OCI-LY1 (cell line): ENCODE results near the gene TPRKB.
"Not testable (repeated sequence)": the region's sequence is repeated elsewhere in the genome, so short reads cannot be mapped to it uniquely, and the experiment has no call there.

Experiments used
- H2AFZ ChIP-seq: fragments of 200-600 bp; sonication (generic), shearing (Covaris generic); 2 replicates; pipeline ENCODE4 v1.6.0; 2014; ENCODE audit warnings: antibody characterized with exemption, mild to moderate bottlenecking, low read length
- H3F3A ChIP-seq: fragments of 200-600 bp; sonication (generic), shearing (Covaris generic); 2 replicates; pipeline ENCODE4 v1.6.0; 2014; ENCODE audit warnings: mild to moderate bottlenecking, antibody characterized with exemption, low read length, moderate library complexity; ENCODE audit not compliant: insufficient read depth
- H3K27ac ChIP-seq: fragments of 200-600 bp; sonication (generic); 2 replicates; pipeline ENCODE4 v1.5.1; 2014; ENCODE audit warnings: low read length, mixed run types, mild to moderate bottlenecking, low read depth; ENCODE audit not compliant: poor library complexity, severe bottlenecking
- H3K27me3 ChIP-seq: fragments of 200-600 bp; sonication (generic); 2 replicates; pipeline ENCODE4 v1.6.0; 2014; ENCODE audit warnings: antibody characterized with exemption, mild to moderate bottlenecking, low read length, moderate library complexity; ENCODE audit not compliant: insufficient read depth
- H3K36me3 ChIP-seq: fragments of 200-600 bp; sonication (generic); 2 replicates; pipeline ENCODE4 v1.6.1; 2014; ENCODE audit warnings: mild to moderate bottlenecking, antibody characterized with exemption, low read length, moderate library complexity, mixed read lengths; ENCODE audit not compliant: insufficient read depth
- H3K4me1 ChIP-seq: fragments of 200-600 bp; sonication (generic); 2 replicates; pipeline ENCODE4 v1.5.1; 2014; ENCODE audit warnings: mild to moderate bottlenecking, low read length, moderate library complexity; ENCODE audit not compliant: insufficient read depth, severe bottlenecking
- H3K4me2 ChIP-seq: fragments of 200-600 bp; sonication (generic), shearing (Covaris generic); 2 replicates; pipeline ENCODE4 v1.6.1; 2014; ENCODE audit warnings: low read length
- H3K4me3 ChIP-seq: fragments of 200-600 bp; sonication (generic); 2 replicates; pipeline ENCODE4 v1.5.1; 2014; ENCODE audit warnings: low read length, low read depth, mild to moderate bottlenecking, mixed read lengths; ENCODE audit not compliant: poor library complexity, severe bottlenecking
- H3K79me2 ChIP-seq: fragments of 200-600 bp; shearing (Covaris generic); 2 replicates; pipeline ENCODE4 v1.6.1; 2016; ENCODE audit warnings: mixed run types, low read length, mixed read lengths; ENCODE audit not compliant: insufficient read depth
- H3K9ac ChIP-seq: fragments of 200-600 bp; sonication (generic), shearing (Covaris generic); 2 replicates; pipeline ENCODE4 v1.6.1; 2014; ENCODE audit warnings: mild to moderate bottlenecking, low read length, mixed read lengths
- H3K9me2 ChIP-seq: fragments of 200-600 bp; sonication (generic), shearing (Covaris generic); 2 replicates; pipeline ENCODE4 v1.6.1; 2014; ENCODE audit warnings: low read depth, mild to moderate bottlenecking, low read length, mixed read lengths
- H3K9me3 ChIP-seq: fragments of 200-600 bp; shearing (Covaris generic); 2 replicates; pipeline ENCODE4 v1.6.1; 2014; ENCODE audit warnings: low read length, mixed read lengths
- H4K20me1 ChIP-seq: fragments of 200-600 bp; sonication (generic), shearing (Covaris generic); 2 replicates; pipeline ENCODE4 v1.6.0; 2016; ENCODE audit warnings: mild to moderate bottlenecking, low read length; ENCODE audit not compliant: insufficient read depth
- EZH2 ChIP-seq: fragments of 200-600 bp; sonication (generic), shearing (Covaris generic); IDR thresholded peaks from 2 replicates; pipeline ENCODE4 v1.8.0; 2017; ENCODE audit warnings: borderline replicate concordance, mixed run types, mild to moderate bottlenecking, antibody characterized with exemption, low read length, moderate library complexity, mixed read lengths
- TF ChIP-seq, protein P1 (sequence below): fragments of 200-600 bp; sonication (generic), shearing (Covaris generic); IDR thresholded peaks from 2 replicates; pipeline ENCODE4 v1.5.1; 2017; ENCODE audit warnings: mild to moderate bottlenecking, antibody characterized with exemption, low read length, moderate library complexity, mixed read lengths

Gene TPRKB

DNA sequence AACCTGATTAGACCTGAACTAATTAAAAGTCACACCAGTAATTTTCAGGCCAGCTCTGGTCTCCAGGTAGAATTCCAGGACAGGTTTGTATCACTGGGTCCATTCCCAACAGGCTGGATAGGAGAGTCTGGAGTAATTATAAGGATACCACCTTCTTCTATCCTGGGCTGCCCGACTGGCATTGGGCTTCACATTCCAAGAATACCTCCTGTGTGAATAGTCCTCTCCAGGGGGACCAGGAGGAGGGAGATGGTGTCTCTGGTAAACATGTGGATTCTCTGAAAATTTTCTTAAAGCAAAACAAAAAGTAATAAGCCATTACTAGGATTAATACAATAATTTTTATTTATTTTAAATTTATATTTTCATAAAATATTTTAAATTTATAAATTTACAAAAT lies 25.4 kb upstream of the TPRKB start:
- no peak overlapping the region for H2AFZ ChIP-seq
- no peak overlapping the region for H3K4me3 ChIP-seq
- H3K27me3 ChIP-seq, result no peaks in the 10 kb centered on the region
- H3K36me3 ChIP-seq, result peaks cover 89% of the 10 kb centered on the region
- H3K4me2 ChIP-seq, result no peak overlapping the region
- no peaks in the 10 kb centered on the region for H3K4me1 ChIP-seq
- H4K20me1 ChIP-seq, result no peaks in the 10 kb centered on the region
- H3K79me2 ChIP-seq, result no peaks in the 10 kb centered on the region
- no peaks in the 10 kb centered on the region for H3K9me2 ChIP-seq
- H3K27ac ChIP-seq, result no peak overlapping the region
- no peak overlapping the region for H3K9ac ChIP-seq
- TF ChIP-seq, protein P1, sequence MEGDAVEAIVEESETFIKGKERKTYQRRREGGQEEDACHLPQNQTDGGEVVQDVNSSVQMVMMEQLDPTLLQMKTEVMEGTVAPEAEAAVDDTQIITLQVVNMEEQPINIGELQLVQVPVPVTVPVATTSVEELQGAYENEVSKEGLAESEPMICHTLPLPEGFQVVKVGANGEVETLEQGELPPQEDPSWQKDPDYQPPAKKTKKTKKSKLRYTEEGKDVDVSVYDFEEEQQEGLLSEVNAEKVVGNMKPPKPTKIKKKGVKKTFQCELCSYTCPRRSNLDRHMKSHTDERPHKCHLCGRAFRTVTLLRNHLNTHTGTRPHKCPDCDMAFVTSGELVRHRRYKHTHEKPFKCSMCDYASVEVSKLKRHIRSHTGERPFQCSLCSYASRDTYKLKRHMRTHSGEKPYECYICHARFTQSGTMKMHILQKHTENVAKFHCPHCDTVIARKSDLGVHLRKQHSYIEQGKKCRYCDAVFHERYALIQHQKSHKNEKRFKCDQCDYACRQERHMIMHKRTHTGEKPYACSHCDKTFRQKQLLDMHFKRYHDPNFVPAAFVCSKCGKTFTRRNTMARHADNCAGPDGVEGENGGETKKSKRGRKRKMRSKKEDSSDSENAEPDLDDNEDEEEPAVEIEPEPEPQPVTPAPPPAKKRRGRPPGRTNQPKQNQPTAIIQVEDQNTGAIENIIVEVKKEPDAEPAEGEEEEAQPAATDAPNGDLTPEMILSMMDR, result no peak
- no peak for TF ChIP-seq EZH2
- H3K9me3 ChIP-seq, result no peaks in the 10 kb centered on the region
- H3F3A ChIP-seq, result no peaks in the 10 kb centered on the region

DNA sequence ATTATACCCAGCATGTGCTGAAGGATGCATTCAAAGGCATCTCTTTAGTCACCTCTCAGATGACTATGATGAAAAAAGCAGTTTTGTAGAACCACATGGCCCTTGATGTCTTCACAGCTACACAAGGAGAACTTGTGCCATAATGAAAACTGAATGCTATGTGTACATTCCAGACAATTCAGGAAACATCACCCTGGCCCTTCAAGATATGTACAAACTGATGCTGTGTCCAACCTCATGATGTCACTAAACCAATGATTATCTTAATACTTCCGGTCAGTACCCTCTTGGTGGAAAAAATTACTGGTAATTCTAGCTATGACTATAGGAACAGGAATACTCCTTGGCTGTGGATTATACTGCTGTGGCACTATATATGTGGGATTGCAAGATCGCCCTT lies 22.8 kb upstream of the TPRKB start:
- Histone ChIP-seq H3K36me3 (peaks cover 84% of the 10 kb centered on the region), H3K9me3 (no peaks in the 10 kb centered on the region; the same call in 1 of the 2 replicates), H3F3A (no peaks in the 10 kb centered on the region), H2AFZ (no peak overlapping the region), H3K27ac (no peak overlapping the region), H3K9me2 (no peaks in the 10 kb centered on the region), H3K27me3 (no peaks in the 10 kb centered on the region), H3K79me2 (no peaks in the 10 kb centered on the region), H3K9ac (no peak overlapping the region), H3K4me1 (no peaks in the 10 kb centered on the region), H3K4me3 (no peak overlapping the region), H4K20me1 (no peaks in the 10 kb centered on the region), H3K4me2 (no peak overlapping the region)
- TF ChIP-seq, protein P1, result no peak
- no peak for TF ChIP-seq EZH2

DNA sequence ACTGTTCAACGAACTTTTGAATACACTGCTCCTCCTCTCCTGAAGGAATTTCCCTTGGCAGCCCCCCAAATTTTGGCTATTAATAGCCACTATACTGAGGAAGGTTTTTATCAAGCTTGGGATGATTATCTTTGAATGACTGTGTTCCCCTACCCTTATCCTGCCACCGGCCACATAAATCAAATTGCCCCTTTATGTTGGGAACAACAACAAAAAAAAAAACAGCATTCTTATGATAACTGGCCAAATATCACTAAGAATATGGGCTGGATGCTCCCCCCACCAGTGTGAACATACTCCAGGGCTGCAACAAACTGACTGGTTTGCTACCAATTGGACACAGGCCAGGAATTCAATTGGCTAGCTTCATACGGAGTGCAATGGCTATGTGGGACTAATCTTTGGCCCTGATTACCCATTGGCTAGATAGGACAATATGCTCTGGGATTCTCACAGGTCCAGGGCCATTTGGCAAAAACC lies 22.2 kb upstream of the TPRKB start:
- Histone ChIP-seq H3K4me3 (no peak overlapping the region), H2AFZ (no peak overlapping the region), H3K9me3 (no peaks in the 10 kb centered on the region; the same call in 1 of the 2 replicates), H3K27me3 (no peaks in the 10 kb centered on the region), H3K79me2 (no peaks in the 10 kb centered on the region), H3K9me2 (no peaks in the 10 kb centered on the region), H3F3A (no peaks in the 10 kb centered on the region), H3K27ac (no peak overlapping the region), H4K20me1 (no peaks in the 10 kb centered on the region), H3K9ac (no peak overlapping the region), H3K4me1 (no peaks in the 10 kb centered on the region), H3K36me3 (peaks cover 80% of the 10 kb centered on the region), H3K4me2 (no peak overlapping the region)
- TF ChIP-seq, protein P1, result no peak
- no peak for TF ChIP-seq EZH2

DNA sequence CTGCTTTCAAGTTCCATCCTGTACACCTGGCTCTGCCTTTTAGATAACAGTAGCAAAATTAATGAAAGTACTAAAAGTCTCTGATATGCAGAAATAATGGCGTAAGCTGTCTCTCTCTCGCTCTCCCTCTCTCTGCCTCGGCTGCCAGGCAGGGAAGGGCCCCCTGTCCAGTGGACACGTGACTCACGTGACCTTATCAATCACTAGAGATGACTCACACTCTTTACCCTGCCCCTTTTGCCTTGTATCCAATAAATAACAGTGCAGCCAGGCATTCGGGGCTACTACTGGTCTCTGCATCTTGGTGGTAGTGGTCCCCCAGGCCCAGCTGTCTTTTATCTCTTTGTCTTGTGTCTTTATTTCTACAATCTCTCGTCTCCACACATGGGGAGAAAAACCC lies 17.2 kb upstream of the TPRKB start:
- H3K27me3 ChIP-seq, H3F3A ChIP-seq, H3K9ac ChIP-seq, H3K4me1 ChIP-seq, H3K9me2 ChIP-seq, H3K9me3 ChIP-seq, H3K79me2 ChIP-seq, H2AFZ ChIP-seq, H3K4me2 ChIP-seq, H3K4me3 ChIP-seq, H4K20me1 ChIP-seq, H3K27ac ChIP-seq: not testable (repeated sequence)
- H3K36me3 ChIP-seq, result peaks cover 39% of the 10 kb centered on the region
